ENCODE measurements around the gene CAMK2G.

Gene CAMK2G

GRCh38 chr10:73762915-73763314 lies 111.4 kb downstream of the CAMK2G start:
- DNase-seq, result no peak
